H1 (cell line): ENCODE measurements around the gene ITGA8.

ENCODE experiments used
- FOSL1 ChIP-seq: IDR thresholded peaks from 2 replicates; pipeline ENCODE4 v1.6.1; 2011; ENCODE audit warnings: mild to moderate bottlenecking, low read depth, low read length, moderate library complexity; ENCODE audit not compliant: insufficient read depth
- TF ChIP-seq, protein P1 (sequence below): IDR thresholded peaks from 2 replicates; pipeline ENCODE4 v1.6.1; 2011; ENCODE audit warnings: low read depth, mild to moderate bottlenecking, low read length; ENCODE audit not compliant: insufficient read depth

DNA sequence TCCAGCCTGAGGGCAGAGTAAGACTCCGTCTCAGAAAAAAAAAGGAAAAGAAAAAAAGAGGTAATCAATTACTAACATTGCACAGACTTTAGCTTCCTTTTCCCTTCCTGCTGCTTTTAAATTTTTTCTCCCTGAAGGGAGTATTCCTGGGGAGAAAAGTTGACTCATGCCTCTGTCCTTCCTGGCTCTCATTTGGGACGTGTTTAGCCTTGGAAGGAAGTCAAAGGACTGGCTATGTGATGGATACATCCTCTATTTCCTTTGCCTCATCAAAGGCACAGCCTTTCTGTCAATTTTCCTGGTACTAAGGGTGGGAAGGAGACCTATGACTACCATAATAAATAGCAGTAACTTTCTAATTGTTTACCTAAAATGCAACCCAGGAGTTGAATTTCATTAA lies 77.6 kb downstream of the ITGA8 start:
- TF ChIP-seq, protein P1, sequence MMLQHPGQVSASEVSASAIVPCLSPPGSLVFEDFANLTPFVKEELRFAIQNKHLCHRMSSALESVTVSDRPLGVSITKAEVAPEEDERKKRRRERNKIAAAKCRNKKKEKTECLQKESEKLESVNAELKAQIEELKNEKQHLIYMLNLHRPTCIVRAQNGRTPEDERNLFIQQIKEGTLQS = no peak
- no peak for TF ChIP-seq FOSL1
